Testis (tissue), 2 donors: ENCODE data around the gene MFGE8.

ENCODE experiments used
- CTCF ChIP-seq, 3 experiments: fragments of 450-650 bp in 2 of 3; fragments of 200-600 bp in 1 of 3; sonication (generic) in 1 of 3; IDR thresholded peaks; one replicate each; pipeline ENCODE4 v1.5.1; 2016 to 2019; ENCODE audit warnings: antibody characterized with exemption in 3 of 3, mild to moderate bottlenecking in 2 of 3, moderate library complexity in 1 of 3
- POLR2A ChIP-seq: fragments of 450-650 bp; IDR thresholded peaks from one replicate; pipeline ENCODE4 v1.6.1; 2017; ENCODE audit warnings: antibody characterized with exemption, mild to moderate bottlenecking, moderate library complexity

GRCh38 chr15:88898736-88899135 is 14.4 kb downstream of the MFGE8 start:
- TF ChIP-seq POLR2A, result no peak
- no peak for TF ChIP-seq CTCF (IDR thresholded peaks at IDR 0.05)
